Mucosa of stomach (tissue), 1 donor: Measurements from ENCODE around the gene FMO5.
A peak's percentile ranks its signal among the peaks of the same experiment; 100 is the strongest.
"Not testable (repeated sequence)": the region's sequence is repeated elsewhere in the genome, so short reads cannot be mapped to it uniquely, and the experiment has no call there.

ENCODE experiments used
- H3K27me3 ChIP-seq: one replicate; pipeline ENCODE4 v1.7.0; 2013; ENCODE audit warnings: mild to moderate bottlenecking, low read length; ENCODE audit not compliant: control insufficient read depth, insufficient read depth
- H3K36me3 ChIP-seq: one replicate; pipeline ENCODE4 v1.7.0; 2013; ENCODE audit warnings: low read length; ENCODE audit not compliant: control insufficient read depth, insufficient read depth
- H3K4me1 ChIP-seq: one replicate; pipeline ENCODE4 v1.7.0; 2013; ENCODE audit warnings: mild to moderate bottlenecking, low read length; ENCODE audit not compliant: control insufficient read depth, insufficient read depth
- H3K4me3 ChIP-seq: one replicate; pipeline ENCODE4 v1.7.0; 2013; ENCODE audit warnings: low read length
- H3K9ac ChIP-seq: one replicate; pipeline ENCODE4 v1.7.0; 2013; ENCODE audit warnings: mild to moderate bottlenecking, low read length, moderate library complexity
- H3K9me3 ChIP-seq: one replicate; pipeline ENCODE4 v1.7.0; 2013; ENCODE audit warnings: mild to moderate bottlenecking, low read length, moderate library complexity; ENCODE audit not compliant: control insufficient read depth
- donor health status: Pancreatic carcinoma.

FMO5 gene

GRCh38 chr1:147236959-147237791, 12.0 kb upstream of the FMO5 start:
- Histone ChIP-seq H3K36me3 (no peaks in the 10 kb centered on the region), H3K27me3 (no peaks in the 10 kb centered on the region), H3K4me3 (peak overlapping the region; percentile 7), H3K9ac (peak overlapping the region; percentile 47), H3K4me1 (peaks cover 62% of the 10 kb centered on the region), H3K9me3 (no peaks in the 10 kb centered on the region)

GRCh38 chr1:147236448-147236847, 11.3 kb upstream of the FMO5 start:
- Histone ChIP-seq H3K9ac (peak overlapping the region; percentile 10), H3K4me3 (no peak overlapping the region), H3K4me1 (peaks cover 58% of the 10 kb centered on the region), H3K36me3 (no peaks in the 10 kb centered on the region), H3K9me3 (no peaks in the 10 kb centered on the region), H3K27me3 (no peaks in the 10 kb centered on the region)

- Histone ChIP-seq H3K4me1 (peaks cover 61% of the 10 kb centered on the region), H3K9ac (no peak overlapping the region), H3K9me3 (no peaks in the 10 kb centered on the region), H3K4me3 (no peak overlapping the region), H3K27me3 (no peaks in the 10 kb centered on the region), H3K36me3 (no peaks in the 10 kb centered on the region)
These were observed 10.7 kb upstream of the FMO5 start for GRCh38 chr1:147235822-147236221.

- not testable (repeated sequence) for H3K9me3 ChIP-seq, H3K4me3 ChIP-seq, H3K27me3 ChIP-seq, H3K36me3 ChIP-seq, H3K9ac ChIP-seq
- H3K4me1 ChIP-seq: peaks cover 51% of the 10 kb centered on the region
These were observed 8.8 kb upstream of the FMO5 start for GRCh38 chr1:147233903-147234302.

GRCh38 chr1:147231032-147231431, 5.9 kb upstream of the FMO5 start:
- not testable (repeated sequence) for H3K4me3 ChIP-seq, H3K36me3 ChIP-seq, H3K9me3 ChIP-seq, H3K9ac ChIP-seq, H3K27me3 ChIP-seq
- H3K4me1 ChIP-seq: peaks cover 26% of the 10 kb centered on the region

- no peaks in the 10 kb centered on the region for H3K27me3 ChIP-seq
- H3K4me3 ChIP-seq: peak overlapping the region; percentile 68
- no peaks in the 10 kb centered on the region for H3K36me3 ChIP-seq
- H3K9me3 ChIP-seq: no peaks in the 10 kb centered on the region
- H3K9ac ChIP-seq: peak overlapping the region; percentile 47
- peaks cover 15% of the 10 kb centered on the region for H3K4me1 ChIP-seq
These were observed 1.2 kb downstream of the FMO5 start for GRCh38 chr1:147223740-147224615.

GRCh38 chr1:147218606-147219005, 6.5 kb downstream of the FMO5 start:
- Histone ChIP-seq H3K4me1 (peaks cover 27% of the 10 kb centered on the region), H3K27me3 (no peaks in the 10 kb centered on the region), H3K9me3 (no peaks in the 10 kb centered on the region), H3K4me3 (no peak overlapping the region), H3K9ac (no peak overlapping the region), H3K36me3 (no peaks in the 10 kb centered on the region)

- Histone ChIP-seq H3K4me3 (no peak overlapping the region), H3K36me3 (no peaks in the 10 kb centered on the region), H3K9ac (no peak overlapping the region), H3K9me3 (no peaks in the 10 kb centered on the region), H3K27me3 (no peaks in the 10 kb centered on the region), H3K4me1 (peaks cover 17% of the 10 kb centered on the region)
These were observed 8.0 kb downstream of the FMO5 start for GRCh38 chr1:147217141-147217540.

- H3K27me3 ChIP-seq: no peaks in the 10 kb centered on the region
- peaks cover 22% of the 10 kb centered on the region for H3K4me1 ChIP-seq
- no peaks in the 10 kb centered on the region for H3K9me3 ChIP-seq
- H3K9ac ChIP-seq: no peak overlapping the region
- no peak overlapping the region for H3K4me3 ChIP-seq
- no peaks in the 10 kb centered on the region for H3K36me3 ChIP-seq
These were observed 9.0 kb downstream of the FMO5 start for GRCh38 chr1:147216124-147216523.

GRCh38 chr1:147215540-147215916, 9.6 kb downstream of the FMO5 start:
- H3K27me3 ChIP-seq: no peaks in the 10 kb centered on the region
- H3K4me3 ChIP-seq: no peak overlapping the region
- H3K4me1 ChIP-seq: peaks cover 22% of the 10 kb centered on the region
- H3K36me3 ChIP-seq: no peaks in the 10 kb centered on the region
- no peak overlapping the region for H3K9ac ChIP-seq
- no peaks in the 10 kb centered on the region for H3K9me3 ChIP-seq

GRCh38 chr1:147214842-147215539, 10.1 kb downstream of the FMO5 start:
- no peak overlapping the region for H3K4me3 ChIP-seq
- H3K36me3 ChIP-seq: no peaks in the 10 kb centered on the region
- no peak overlapping the region for H3K9ac ChIP-seq
- H3K9me3 ChIP-seq: no peaks in the 10 kb centered on the region
- H3K27me3 ChIP-seq: no peaks in the 10 kb centered on the region
- H3K4me1 ChIP-seq: peaks cover 22% of the 10 kb centered on the region

GRCh38 chr1:147214325-147214724, 10.8 kb downstream of the FMO5 start:
- Histone ChIP-seq H3K4me3 (no peak overlapping the region), H3K36me3 (no peaks in the 10 kb centered on the region), H3K9me3 (no peaks in the 10 kb centered on the region), H3K27me3 (no peaks in the 10 kb centered on the region), H3K9ac (no peak overlapping the region), H3K4me1 (peaks cover 29% of the 10 kb centered on the region)
